GM12891 (cell line): ENCODE results near the gene AIF1L.

Experiments used
- POLR2A ChIP-seq: IDR thresholded peaks from 2 replicates; pipeline ENCODE4 v1.6.1; 2011; ENCODE audit warnings: low read depth, low read length, control low read depth
- POLR2AphosphoS5 ChIP-seq: IDR thresholded peaks from 2 replicates; pipeline ENCODE4 v1.6.1; 2011; ENCODE audit warnings: low read depth, low read length, control low read depth
- POU2F2 ChIP-seq: IDR thresholded peaks from 2 replicates; pipeline ENCODE4 v1.6.1; 2011; ENCODE audit warnings: low read depth, mild to moderate bottlenecking, control low read depth, low read length, moderate library complexity
- TAF1 ChIP-seq: IDR thresholded peaks from 2 replicates; pipeline ENCODE4 v1.6.1; 2011; ENCODE audit warnings: low read depth, low read length, control low read depth

DNA sequence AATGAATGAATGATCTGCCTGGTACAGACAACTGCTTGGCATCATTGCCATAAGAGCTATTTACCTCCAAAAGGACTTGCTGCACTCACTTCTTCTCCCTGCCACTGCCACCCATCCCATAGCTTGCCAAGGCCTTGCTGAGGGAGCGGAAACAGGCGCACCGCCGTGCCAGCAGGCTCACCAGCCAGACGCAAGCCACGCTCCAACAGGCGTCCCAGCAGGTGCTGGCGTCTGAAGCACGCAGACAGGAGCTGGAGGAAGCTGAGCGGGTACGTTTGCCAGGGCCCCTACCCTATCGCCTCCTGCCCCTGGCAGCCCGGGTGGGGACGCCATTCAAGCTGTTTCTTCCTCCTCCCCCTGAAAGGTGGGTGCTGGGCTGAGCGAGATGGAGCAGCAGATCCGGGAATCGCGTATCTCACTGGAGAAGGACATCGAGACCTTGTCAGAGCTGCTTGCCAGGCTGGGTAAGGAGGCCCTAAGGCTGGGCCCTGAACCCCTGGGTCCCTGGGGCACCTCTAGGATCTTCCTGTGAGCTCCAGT is 8.9 kb upstream of the AIF1L start:
- TF ChIP-seq POLR2A: no peak
- no peak for TF ChIP-seq POLR2AphosphoS5
- TF ChIP-seq TAF1: no peak
- TF ChIP-seq POU2F2: no peak
